Right lobe of liver (tissue), 6 donors: ENCODE measurements around the gene SPDYE6. TPM values are rescaled to one million over a fixed set of nuclear protein-coding genes. Genes with fewer than 3 reads are reported as not detected.

ENCODE experiments used
- ATAC-seq, 4 donors: fragments of 200-7000 bp; cut with Tn5 transposase; one replicate each; pipeline ENCODE4 v1.9.1; 2020; ENCODE audit warnings: mild to moderate bottlenecking in 4 of 4, moderate library complexity in 4 of 4
- DNase-seq, 3 donors: peaks; one replicate each; pipeline ENCODE4 v3.0.0-alpha.2; 2020
- H3K27ac ChIP-seq, 3 donors: fragments of 200-600 bp; one replicate each; pipeline ENCODE4 v1.8.0; 2022
- H3K27me3 ChIP-seq, 2 donors: fragments of 200-600 bp; one replicate each; pipeline ENCODE4 v1.8.0; 2022
- H3K36me3 ChIP-seq, 4 donors: fragments of 200-600 bp; sonication (generic) in 1 of 4; one replicate each; pipeline versions ENCODE4 v1.5.1 to v1.8.0; 2017 to 2022; ENCODE audit warnings: control low read depth in 1 of 4
- H3K4me1 ChIP-seq, 4 donors: fragments of 200-600 bp; sonication (generic) in 1 of 4; one replicate each; pipeline versions ENCODE4 v1.5.1 to v1.8.0; 2017 to 2022; ENCODE audit warnings: control low read depth in 1 of 4
- H3K4me3 ChIP-seq, 3 donors: fragments of 200-600 bp; one replicate each; pipeline ENCODE4 v1.8.0; 2022
- H3K9me3 ChIP-seq, 4 donors: fragments of 200-600 bp; sonication (generic) in 1 of 4; one replicate each; pipeline versions ENCODE4 v1.5.1 to v1.8.0; 2017 to 2022; ENCODE audit warnings: control low read depth in 1 of 4
- POLR2A ChIP-seq: fragments of 450-650 bp; IDR thresholded peaks from one replicate; pipeline ENCODE4 v1.6.1; 2017; ENCODE audit warnings: antibody characterized with exemption, mild to moderate bottlenecking
- WGBS: methylation state at CpG from one replicate; pipeline ENCODE4 v1.1.6; 2018; ENCODE audit warnings: low coverage, low lambda C conversion rate; ENCODE audit not compliant: insufficient coverage; ENCODE audit errors: missing lambda C conversion rate; 5-methylcytosine and 5-hydroxymethylcytosine counted together
- intact Hi-C, 2 donors: fragments of 100-400 bp; cut with DNase I; formaldehyde crosslinking; loops; one replicate each; pipeline versions ENCODE4 v1.11.2 to v1.14.1; 2022
- total RNA-seq, 6 experiments: library from RNA; depleted of rRNA in 2 of 6; stranded (reverse); fragments of >200 nt in 2 of 6; fragmentation: NEBNext Ultra II Directional in 3 of 6; extraction: Animal tissue kit (Norgen Biotek cat#: 25700) in 3 of 6; gene quantifications; one replicate each; pipeline versions ENCODE4 v1.1.0 to v1.2.4, GENCODE V29; 2016 to 2023
- TF ChIP-seq, protein P1 (sequence below), 4 donors: fragments of 200-600 bp in 3 of 4; fragments of 450-650 bp in 1 of 4; IDR thresholded peaks; one replicate each; pipeline versions ENCODE4 v1.5.1 to v1.8.0; 2016 to 2022; ENCODE audit warnings: antibody characterized with exemption in 4 of 4, mild to moderate bottlenecking in 2 of 4
- donor health status: DM: no; HTN: yes; CAD: no.
- donor health status: DM: no; HTN: no; CAD: no.
- donor health status: DM: no; HTN: no; CAD: no.
- donor health status: DM: no; HTN: yes; CAD: no.
- donor health status: DM: no; HTN: yes; CAD: no.

The SPDYE6 gene
- total RNA-seq, 6 experiments from 2014 or later, result not detected

DNA sequence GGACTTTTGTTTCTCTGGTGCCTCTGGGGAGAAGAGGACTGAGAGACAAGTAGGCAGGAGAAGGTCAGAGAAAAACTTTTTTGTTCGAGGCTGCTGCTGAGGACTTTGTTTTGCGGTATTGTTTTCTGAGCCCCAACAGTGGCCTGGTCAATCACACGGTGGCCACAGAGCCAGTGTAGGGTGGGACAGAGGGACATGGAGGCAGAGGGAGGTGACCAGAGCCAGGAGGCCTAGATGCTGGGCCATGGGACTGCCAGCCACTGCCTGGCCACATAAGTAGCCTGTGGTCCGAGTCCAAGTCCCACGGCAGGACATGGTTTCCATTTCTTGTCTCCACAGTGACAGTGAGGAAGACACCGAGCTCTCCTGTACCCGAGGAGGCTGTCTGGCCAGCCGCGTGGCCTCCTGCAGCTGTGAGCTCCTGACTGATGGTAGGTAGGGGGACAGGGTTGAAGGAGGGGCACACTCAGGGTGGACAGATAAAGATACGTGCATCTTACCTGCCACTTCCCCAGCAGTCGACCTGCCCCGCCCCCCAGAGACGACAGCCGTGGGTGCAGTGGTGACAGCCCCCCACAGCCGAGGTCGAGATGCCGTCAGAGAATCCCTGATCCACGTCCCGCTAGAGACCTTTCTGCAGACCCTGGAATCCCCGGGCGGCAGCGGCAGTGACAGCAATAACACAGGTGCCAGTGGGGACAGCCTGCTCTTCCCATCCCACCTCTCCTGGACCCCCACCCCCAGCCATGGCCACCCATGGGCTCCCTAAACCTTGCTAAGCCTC is 42.1 kb downstream of the SPDYE6 start:
- Histone ChIP-seq H3K36me3 (no peaks in the 10 kb centered on the region), H3K4me1 (no peaks in the 10 kb centered on the region), H3K27ac (no peak overlapping the region), H3K4me3 (no peak overlapping the region), H3K27me3 (no peaks in the 10 kb centered on the region), H3K9me3 (no peaks in the 10 kb centered on the region)
- no peak for TF ChIP-seq POLR2A
- TF ChIP-seq, protein P1, sequence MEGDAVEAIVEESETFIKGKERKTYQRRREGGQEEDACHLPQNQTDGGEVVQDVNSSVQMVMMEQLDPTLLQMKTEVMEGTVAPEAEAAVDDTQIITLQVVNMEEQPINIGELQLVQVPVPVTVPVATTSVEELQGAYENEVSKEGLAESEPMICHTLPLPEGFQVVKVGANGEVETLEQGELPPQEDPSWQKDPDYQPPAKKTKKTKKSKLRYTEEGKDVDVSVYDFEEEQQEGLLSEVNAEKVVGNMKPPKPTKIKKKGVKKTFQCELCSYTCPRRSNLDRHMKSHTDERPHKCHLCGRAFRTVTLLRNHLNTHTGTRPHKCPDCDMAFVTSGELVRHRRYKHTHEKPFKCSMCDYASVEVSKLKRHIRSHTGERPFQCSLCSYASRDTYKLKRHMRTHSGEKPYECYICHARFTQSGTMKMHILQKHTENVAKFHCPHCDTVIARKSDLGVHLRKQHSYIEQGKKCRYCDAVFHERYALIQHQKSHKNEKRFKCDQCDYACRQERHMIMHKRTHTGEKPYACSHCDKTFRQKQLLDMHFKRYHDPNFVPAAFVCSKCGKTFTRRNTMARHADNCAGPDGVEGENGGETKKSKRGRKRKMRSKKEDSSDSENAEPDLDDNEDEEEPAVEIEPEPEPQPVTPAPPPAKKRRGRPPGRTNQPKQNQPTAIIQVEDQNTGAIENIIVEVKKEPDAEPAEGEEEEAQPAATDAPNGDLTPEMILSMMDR (IDR thresholded peaks at IDR 0.05), result no peak
- ATAC-seq (no peak), DNase-seq (no peak)
- intact Hi-C loops, result no loop called here
- WGBS, result 68% methylated on average over 3 of the region's 22 CpGs

DNA sequence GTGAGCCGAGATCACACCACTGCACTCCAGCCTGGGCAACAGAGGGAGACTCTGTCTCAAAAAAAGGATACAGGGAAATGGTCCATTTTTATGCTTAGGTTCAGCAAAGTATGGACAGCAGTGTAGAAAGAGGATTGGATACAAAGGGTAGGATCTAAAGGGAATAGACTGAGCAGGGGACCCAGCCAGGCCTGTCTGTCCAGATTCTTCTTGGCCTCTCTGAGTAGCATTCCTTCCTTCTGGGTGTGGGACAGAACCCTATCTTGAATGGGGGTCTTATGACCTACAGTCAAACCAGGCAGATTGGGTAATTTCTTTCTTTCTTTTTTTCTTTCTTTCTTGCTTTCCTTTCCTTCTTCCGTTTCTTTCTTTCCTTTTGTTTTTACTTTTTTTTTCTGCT is 43.9 kb downstream of the SPDYE6 start:
- DNase-seq (no peak), ATAC-seq (no peak)
- H3K36me3 ChIP-seq, result no peaks in the 10 kb centered on the region
- TF ChIP-seq, protein P1 (IDR thresholded peaks at IDR 0.05), result no peak
- no peak for TF ChIP-seq POLR2A
- no CpG with 5 or more reads among the region's 2 CpGs for WGBS
- no peaks in the 10 kb centered on the region for H3K9me3 ChIP-seq
- no peaks in the 10 kb centered on the region for H3K27me3 ChIP-seq
- no peaks in the 10 kb centered on the region for H3K4me1 ChIP-seq
- no peak overlapping the region for H3K27ac ChIP-seq
- no peak overlapping the region for H3K4me3 ChIP-seq
- intact Hi-C loops, result no loop called here

DNA sequence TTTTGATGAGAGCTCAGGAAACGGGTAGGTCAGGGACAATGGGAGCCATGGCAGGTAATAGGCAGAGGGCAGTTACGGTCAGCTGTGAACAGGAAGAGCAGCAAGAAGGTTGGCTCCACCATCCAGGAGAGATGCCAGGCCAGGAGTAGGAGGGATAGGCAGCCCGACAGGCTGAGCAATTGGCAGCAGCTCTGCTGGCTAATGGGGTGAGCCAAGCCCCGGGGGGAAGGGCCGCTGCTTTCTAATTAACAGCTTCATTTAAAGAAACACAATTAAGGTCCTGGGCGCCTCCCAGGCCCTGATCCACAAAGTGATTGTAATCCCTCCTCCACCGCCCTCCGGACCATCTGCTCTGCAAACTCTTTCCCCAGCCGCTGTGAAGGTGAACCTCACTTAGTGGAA is 45.8 kb downstream of the SPDYE6 start:
- no peaks in the 10 kb centered on the region for H3K27me3 ChIP-seq
- no peak overlapping the region for H3K27ac ChIP-seq
- H3K4me3 ChIP-seq, result no peak overlapping the region
- no peaks in the 10 kb centered on the region for H3K4me1 ChIP-seq
- WGBS, result 86% methylated on average over 5 of the region's 9 CpGs
- no peaks in the 10 kb centered on the region for H3K9me3 ChIP-seq
- no peak for TF ChIP-seq POLR2A
- TF ChIP-seq, protein P1 (IDR thresholded peaks at IDR 0.05), result no peak
- intact Hi-C loops, result no loop called here
- H3K36me3 ChIP-seq, result no peaks in the 10 kb centered on the region
- ATAC-seq, result no peak
- DNase-seq, result no peak

DNA sequence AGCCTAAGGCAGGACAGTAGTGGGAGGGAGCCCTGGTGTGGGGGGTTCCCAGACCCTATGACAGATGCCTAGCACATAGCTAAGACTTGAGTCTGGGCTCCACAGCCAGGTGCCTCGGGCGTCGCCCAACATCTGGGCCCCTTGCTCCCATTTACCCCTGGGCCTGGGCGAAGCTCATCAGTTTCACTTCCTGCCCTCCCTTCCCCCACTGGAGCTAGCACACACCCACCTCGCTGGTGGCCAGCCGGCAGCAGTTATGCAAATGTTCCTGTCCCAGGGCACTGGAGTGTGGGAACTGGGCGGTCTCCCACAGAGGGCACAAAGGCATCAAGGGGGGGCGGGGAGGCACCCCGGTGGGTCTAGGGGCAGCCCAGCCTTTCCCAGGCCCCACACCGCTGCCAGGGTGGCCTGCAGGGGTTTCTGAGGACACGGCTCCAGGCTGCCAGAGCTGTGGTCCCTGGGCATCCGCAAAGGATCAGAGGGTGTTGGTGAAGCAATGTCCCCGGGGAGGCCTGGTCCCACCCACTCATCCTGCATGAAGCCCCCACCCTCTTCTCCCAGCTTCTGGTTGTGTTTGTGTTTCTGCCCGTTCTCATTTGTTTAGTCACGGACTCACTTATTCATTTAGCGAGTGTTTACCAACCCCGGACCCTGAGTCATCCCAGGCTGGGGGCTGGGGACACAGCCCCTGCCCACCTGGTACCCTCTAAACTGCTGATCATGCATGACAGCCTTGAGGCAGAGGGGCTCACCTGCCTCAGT is 49.1 kb downstream of the SPDYE6 start:
- TF ChIP-seq POLR2A, result no peak
- TF ChIP-seq, protein P1 (IDR thresholded peaks at IDR 0.05), result no peak
- DNase-seq (peak in 1 of 3 donors; percentile 54), ATAC-seq (peak; percentile 64 to 84 (median 71))
- Histone ChIP-seq H3K27ac (no peak overlapping the region), H3K4me1 (no peaks in the 10 kb centered on the region), H3K36me3 (no peaks in the 10 kb centered on the region), H3K4me3 (no peak overlapping the region), H3K27me3 (no peaks in the 10 kb centered on the region), H3K9me3 (no peaks in the 10 kb centered on the region)
- 47% methylated on average over 4 of the region's 17 CpGs for WGBS
- intact Hi-C loops, result no loop called here
